ENCODE data around the gene TBR1. TPM values are rescaled to one million over a fixed set of nuclear protein-coding genes. Genes with fewer than 3 reads are reported as not detected.

Gene TBR1
- total and polyA plus RNA-seq, 2 donors (not counting 3 experiments of a cell fraction or from before 2014, with no cell fraction given): 0.11 to 0.14 TPM

GRCh38 chr2:161425728-161426454, 9.8 kb downstream of the TBR1 start:
- dilution Hi-C loops (cut with MboI; ENCODE audit: extremely low pct_ligation_motif_present, low sequenced_read_pairs) (no loop called here), intact Hi-C loops (cut with micrococcal nuclease) (loop anchor here (1.0 to 5.0 kb wide), 2 partner anchors 9 to 701 kb away; no protein-coding TSS in a partner anchor)
- ChIA-PET CTCF (interaction anchor here (1.5 to 2.0 kb wide), 3 partner anchors 10 to 11 kb away, joined by 3 to 8 read pairs (median 4); partner anchors contain the start of gene TBR1), POLR2A (no interaction called here)
- no peaks in the 10 kb centered on the region for H3K9me3 ChIP-seq (replicated peaks; ENCODE audit: control insufficient read depth, insufficient read depth, low read length)
- H3K9ac ChIP-seq (replicated peaks; ENCODE audit: extremely low read depth, insufficient read depth, low read length): no peak overlapping the region
- no peaks in the 10 kb centered on the region for H3K79me2 ChIP-seq (ENCODE audit: control insufficient read depth, insufficient read depth, low read length)
- H3K27ac ChIP-seq (ENCODE audit: insufficient read depth, low read depth, low read length): no peak overlapping the region
- no peak overlapping the region for H3K4me2 ChIP-seq (ENCODE audit: insufficient read depth, low read length)
- no TSS peak for BruUV-seq (replicated peaks)
- no peaks in the 10 kb centered on the region for H3K9me1 ChIP-seq (replicated peaks; ENCODE audit: control insufficient read depth, extremely low read depth, insufficient read depth, low read length)
- FAIRE-seq (no peak), DNase-seq (ENCODE audit: low read depth, low spot score) (no peak)
- TF ChIP-seq CTCF (IDR thresholded peaks at IDR 0.05; ENCODE audit: extremely low read depth in 1 of 2, insufficient read depth in 1 of 2, low read depth in 1 of 2, low read length in 2 of 2) (no peak), MYC (IDR thresholded peaks at IDR 0.05; ENCODE audit: low read depth, low read length) (no peak), POLR2AphosphoS5 (IDR thresholded peaks at IDR 0.05; ENCODE audit: insufficient read depth, low read depth, low read length) (no peak), MAX (IDR thresholded peaks at IDR 0.05; ENCODE audit: insufficient read depth, insufficient read length) (no peak), EZH2 (IDR thresholded peaks at IDR 0.05; ENCODE audit: borderline replicate concordance, low read depth, low read length, severe bottlenecking) (no peak), FOS (IDR thresholded peaks at IDR 0.05; ENCODE audit: borderline replicate concordance, insufficient read depth, low read length) (no peak), GATA2 (IDR thresholded peaks at IDR 0.05; ENCODE audit: insufficient read depth, insufficient read length, low read depth, low read length) (no peak), POLR2A (IDR thresholded peaks at IDR 0.05; ENCODE audit: low read depth, low read length) (no peak), JUN (IDR thresholded peaks at IDR 0.05; ENCODE audit: borderline replicate concordance, insufficient read depth, insufficient read length, low read depth) (no peak)
- H4K20me1 ChIP-seq (replicated peaks; ENCODE audit: control insufficient read depth, extremely low read depth, insufficient read depth, low read length): no peaks in the 10 kb centered on the region
- H3K4me1 ChIP-seq (ENCODE audit: control insufficient read depth, extremely low read depth, insufficient read depth, low read length): peaks cover 5% of the 10 kb centered on the region
- no peak overlapping the region for H3K4me3 ChIP-seq (replicated peaks in 1 of 3; ENCODE audit: insufficient read depth in 1 of 3, low read depth in 1 of 3, low read length in 3 of 3)
- H3K27me3 ChIP-seq (ENCODE audit: control insufficient read depth in 2 of 2, insufficient read depth in 2 of 2, low read length in 2 of 2): peaks cover 80 to 100% of the 10 kb centered on the region in 2 experiments
- no peak overlapping the region for H2AFZ ChIP-seq (ENCODE audit: low read depth, low read length)
- no peaks in the 10 kb centered on the region for H3K36me3 ChIP-seq (ENCODE audit: control insufficient read depth in 2 of 2, extremely low read depth in 1 of 2, insufficient read depth in 2 of 2, low read length in 2 of 2)

All from endothelial cell of umbilical vein (primary cell).